Measurements from ENCODE around the gene KLHL29. TPM values are rescaled to one million over a fixed set of nuclear protein-coding genes. Genes with fewer than 3 reads are reported as not detected.

KLHL29 gene
- total and polyA plus RNA-seq, 2 donors (not counting 3 experiments of a cell fraction or from before 2014, with no cell fraction given), result 4.6 to 12.7 TPM

DNA sequence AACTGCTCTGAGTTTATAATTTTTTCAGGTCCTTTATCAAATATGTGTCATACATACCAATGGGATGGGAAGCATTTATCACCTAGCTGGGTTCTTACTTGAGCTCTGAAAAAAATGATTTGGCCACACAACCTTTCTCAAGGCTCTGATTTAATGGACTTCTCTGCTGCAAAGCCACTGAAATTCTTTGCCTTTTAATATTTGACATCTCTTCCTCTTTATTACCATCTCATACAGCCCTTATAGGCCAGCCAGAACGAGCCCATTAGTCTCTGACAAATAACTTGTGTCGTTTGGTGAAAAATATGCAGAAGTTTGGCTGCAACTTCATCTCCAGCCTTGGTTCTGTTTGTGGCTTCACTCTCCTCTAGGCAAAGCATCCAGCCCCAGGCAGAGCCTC lies 292.9 kb downstream of the KLHL29 start:
- no TSS peak for BruUV-seq (replicated peaks)
- dilution Hi-C loops (cut with MboI; ENCODE audit: extremely low pct_ligation_motif_present, low sequenced_read_pairs), result no loop called here
- TF ChIP-seq, protein P1, sequence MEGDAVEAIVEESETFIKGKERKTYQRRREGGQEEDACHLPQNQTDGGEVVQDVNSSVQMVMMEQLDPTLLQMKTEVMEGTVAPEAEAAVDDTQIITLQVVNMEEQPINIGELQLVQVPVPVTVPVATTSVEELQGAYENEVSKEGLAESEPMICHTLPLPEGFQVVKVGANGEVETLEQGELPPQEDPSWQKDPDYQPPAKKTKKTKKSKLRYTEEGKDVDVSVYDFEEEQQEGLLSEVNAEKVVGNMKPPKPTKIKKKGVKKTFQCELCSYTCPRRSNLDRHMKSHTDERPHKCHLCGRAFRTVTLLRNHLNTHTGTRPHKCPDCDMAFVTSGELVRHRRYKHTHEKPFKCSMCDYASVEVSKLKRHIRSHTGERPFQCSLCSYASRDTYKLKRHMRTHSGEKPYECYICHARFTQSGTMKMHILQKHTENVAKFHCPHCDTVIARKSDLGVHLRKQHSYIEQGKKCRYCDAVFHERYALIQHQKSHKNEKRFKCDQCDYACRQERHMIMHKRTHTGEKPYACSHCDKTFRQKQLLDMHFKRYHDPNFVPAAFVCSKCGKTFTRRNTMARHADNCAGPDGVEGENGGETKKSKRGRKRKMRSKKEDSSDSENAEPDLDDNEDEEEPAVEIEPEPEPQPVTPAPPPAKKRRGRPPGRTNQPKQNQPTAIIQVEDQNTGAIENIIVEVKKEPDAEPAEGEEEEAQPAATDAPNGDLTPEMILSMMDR (IDR thresholded peaks at IDR 0.05; ENCODE audit: extremely low read depth in 1 of 2, insufficient read depth in 1 of 2, low read depth in 1 of 2, low read length in 2 of 2), result no peak
- no peak for TF ChIP-seq JUN (IDR thresholded peaks at IDR 0.05; ENCODE audit: borderline replicate concordance, insufficient read depth, insufficient read length, low read depth)
- TF ChIP-seq POLR2A (IDR thresholded peaks at IDR 0.05; ENCODE audit: low read depth, low read length), result no peak
- TF ChIP-seq, protein P2, sequence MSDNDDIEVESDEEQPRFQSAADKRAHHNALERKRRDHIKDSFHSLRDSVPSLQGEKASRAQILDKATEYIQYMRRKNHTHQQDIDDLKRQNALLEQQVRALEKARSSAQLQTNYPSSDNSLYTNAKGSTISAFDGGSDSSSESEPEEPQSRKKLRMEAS (IDR thresholded peaks at IDR 0.05; ENCODE audit: insufficient read depth, insufficient read length), result no peak
- no peak for TF ChIP-seq GATA2 (IDR thresholded peaks at IDR 0.05; ENCODE audit: insufficient read depth, insufficient read length, low read depth, low read length)
- TF ChIP-seq MYC (IDR thresholded peaks at IDR 0.05; ENCODE audit: low read depth, low read length), result no peak
- no peak for TF ChIP-seq FOS (IDR thresholded peaks at IDR 0.05; ENCODE audit: borderline replicate concordance, insufficient read depth, low read length)
- TF ChIP-seq POLR2AphosphoS5 (IDR thresholded peaks at IDR 0.05; ENCODE audit: insufficient read depth, low read depth, low read length), result no peak
- no peak for TF ChIP-seq EZH2 (IDR thresholded peaks at IDR 0.05; ENCODE audit: borderline replicate concordance, low read depth, low read length, severe bottlenecking)

More for the DNA sequence above, 292.9 kb downstream of the KLHL29 start:
- no peaks in the 10 kb centered on the region for H3K36me3 ChIP-seq (ENCODE audit: control insufficient read depth in 2 of 2, extremely low read depth in 1 of 2, insufficient read depth in 2 of 2, low read length in 2 of 2)
- FAIRE-seq, result no peak
- H3K27ac ChIP-seq (ENCODE audit: insufficient read depth, low read depth, low read length), result no peak overlapping the region
- no peak overlapping the region for H2AFZ ChIP-seq (ENCODE audit: low read depth, low read length)
- DNase-seq (ENCODE audit: low read depth, low spot score), result no peak
- H4K20me1 ChIP-seq (replicated peaks; ENCODE audit: control insufficient read depth, extremely low read depth, insufficient read depth, low read length), result no peaks in the 10 kb centered on the region
- H3K27me3 ChIP-seq (ENCODE audit: control insufficient read depth in 2 of 2, insufficient read depth in 2 of 2, low read length in 2 of 2), result no peaks in the 10 kb centered on the region
- no peak overlapping the region for H3K4me3 ChIP-seq (replicated peaks in 1 of 3; ENCODE audit: insufficient read depth in 1 of 3, low read depth in 1 of 3, low read length in 3 of 3)
- intact Hi-C loops (cut with micrococcal nuclease), result no loop called here
- no peaks in the 10 kb centered on the region for H3K9me1 ChIP-seq (replicated peaks; ENCODE audit: control insufficient read depth, extremely low read depth, insufficient read depth, low read length)
- H3K79me2 ChIP-seq (ENCODE audit: control insufficient read depth, insufficient read depth, low read length), result no peaks in the 10 kb centered on the region
- no peaks in the 10 kb centered on the region for H3K4me1 ChIP-seq (ENCODE audit: control insufficient read depth, extremely low read depth, insufficient read depth, low read length)
- H3K4me2 ChIP-seq (ENCODE audit: insufficient read depth, low read length), result no peak overlapping the region
- CTCF ChIA-PET, result no interaction called here
- no peak overlapping the region for H3K9ac ChIP-seq (replicated peaks; ENCODE audit: extremely low read depth, insufficient read depth, low read length)
- POLR2A ChIA-PET, result no interaction called here
- H3K9me3 ChIP-seq (replicated peaks; ENCODE audit: control insufficient read depth, insufficient read depth, low read length), result no peaks in the 10 kb centered on the region

Measured in endothelial cell of umbilical vein (primary cell).